Kidney (tissue), 14 donors: ENCODE data around the gene ANKRD31. TPM values are rescaled to one million over a fixed set of nuclear protein-coding genes. Genes with fewer than 3 reads are reported as not detected.
"Not testable (repeated sequence)": the region's sequence is repeated elsewhere in the genome, so short reads cannot be mapped to it uniquely, and the experiment has no call there.

Experiments
- DNase-seq, 5 donors: peaks; one replicate each; pipeline ENCODE4 v3.0.0-alpha.2; 2013 to 2020
- FAIRE-seq: peaks from 2 replicates; lab custom pipeline; 2012; peaks lifted over from hg19 to GRCh38; lab: Jason Lieb, UNC
- H3K27ac ChIP-seq, 2 donors: one replicate each; pipeline ENCODE4 v1.7.0; 2013; ENCODE audit warnings: low read depth in 2 of 2, low read length in 2 of 2, inconsistent platforms in 1 of 2
- H3K27me3 ChIP-seq: one replicate; pipeline ENCODE4 v1.7.1; 2013; ENCODE audit warnings: low read length, inconsistent platforms; ENCODE audit not compliant: control insufficient read depth, insufficient read depth
- H3K36me3 ChIP-seq, 3 donors: one replicate each; pipeline versions ENCODE4 v1.7.0 to v1.7.1; 2013; ENCODE audit warnings: low read length in 3 of 3, control low read depth in 1 of 3, inconsistent platforms in 1 of 3; ENCODE audit not compliant: insufficient read depth in 3 of 3, control insufficient read depth in 2 of 3
- H3K4me1 ChIP-seq, 3 donors: one replicate each; pipeline versions ENCODE4 v1.7.0 to v1.7.1; 2013; ENCODE audit warnings: low read length in 3 of 3, inconsistent platforms in 1 of 3, low read depth in 1 of 3; ENCODE audit not compliant: control insufficient read depth in 2 of 3, insufficient read depth in 2 of 3
- H3K4me3 ChIP-seq, 3 donors: one replicate each; pipeline versions ENCODE4 v1.7.0 to v1.8.1; 2013; ENCODE audit warnings: low read length in 3 of 3, control low read depth in 1 of 3, inconsistent platforms in 1 of 3
- H3K9ac ChIP-seq, 3 donors: one replicate each; pipeline versions ENCODE4 v1.7.0 to v1.7.1; 2013; ENCODE audit warnings: low read length in 3 of 3, control low read depth in 1 of 3, inconsistent platforms in 1 of 3
- H3K9me3 ChIP-seq, 3 donors: one replicate each; pipeline versions ENCODE4 v1.7.0 to v1.7.1; 2013; ENCODE audit warnings: low read length in 3 of 3, control low read depth in 1 of 3, inconsistent platforms in 1 of 3; ENCODE audit not compliant: control insufficient read depth in 2 of 3, insufficient read depth in 1 of 3
- intact Hi-C: fragments of 100-400 bp; cut with DNase I; formaldehyde crosslinking; loops from one replicate; pipeline ENCODE4 v1.11.1; 2022
- polyA plus RNA-seq: library from polyadenylated mRNA; stranded (reverse); fragments of 350-450 nt; fragmentation: Illumina TruSeq; extraction: RNeasy Lipid Tissue Mini Kit (QIAGEN cat#74804); gene quantifications from one replicate; pipeline ENCODE4 v1.2.3, GENCODE V29; 2014; ENCODE audit warnings: low read depth, low replicate concordance; ENCODE audit not compliant: insufficient read depth
- total RNA-seq: library from RNA; stranded (reverse); fragmentation: NEBNext Ultra II Directional; extraction: Animal tissue kit (Norgen Biotek cat#: 25700); gene quantifications from one replicate; pipeline ENCODE4 v1.2.1, GENCODE V29; 2021
- TF ChIP-seq, protein P1 (sequence below): IDR thresholded peaks from 3 replicates; pipeline ENCODE4 v1.5.1; 2012; ENCODE audit warnings: mild to moderate bottlenecking, moderate library complexity, borderline replicate concordance; ENCODE audit not compliant: insufficient read depth; ENCODE audit errors: extremely low read depth
- donor health status: control.
- donor health status: control.
- donor health status: control.
- donor health status: control.
- donor health status: control.
- donor health status: DM: yes; HTN: yes; CAD: no.
- donor health status: Normal renal cell carcinoma (clear cell type).

Gene ANKRD31
- total and polyA plus RNA-seq, 2 donors from 2014 or later, result 0.17 to 0.38 TPM

DNA sequence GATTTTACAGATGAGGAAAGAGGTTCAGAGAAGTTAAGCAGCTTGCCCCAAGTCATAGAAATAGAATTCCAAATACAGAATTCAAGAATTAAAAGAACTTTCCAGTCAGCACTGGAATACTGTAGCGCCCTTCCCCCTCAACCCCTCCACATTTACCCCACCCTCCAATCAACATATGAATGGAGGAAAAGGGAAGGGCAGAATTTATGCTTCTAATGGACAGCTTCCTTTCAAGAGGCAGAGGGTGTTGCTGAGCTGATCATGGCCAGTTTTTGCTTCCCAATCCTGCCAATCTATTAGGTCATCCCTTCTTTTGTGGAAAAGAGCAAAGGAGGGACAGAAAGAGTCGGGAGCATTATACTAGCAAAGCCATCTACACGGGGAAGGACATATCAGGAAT lies 39.1 kb upstream of the ANKRD31 start:
- no peak overlapping the region for H3K27ac ChIP-seq
- H3K9ac ChIP-seq, result no peak overlapping the region
- no peak for FAIRE-seq
- no peaks in the 10 kb centered on the region for H3K4me1 ChIP-seq
- DNase-seq, result no peak
- no peaks in the 10 kb centered on the region for H3K27me3 ChIP-seq
- H3K36me3 ChIP-seq, result no peaks in the 10 kb centered on the region
- intact Hi-C loops, result no loop called here
- no peak overlapping the region for H3K4me3 ChIP-seq
- H3K9me3 ChIP-seq, result no peaks in the 10 kb centered on the region
- TF ChIP-seq, protein P1, sequence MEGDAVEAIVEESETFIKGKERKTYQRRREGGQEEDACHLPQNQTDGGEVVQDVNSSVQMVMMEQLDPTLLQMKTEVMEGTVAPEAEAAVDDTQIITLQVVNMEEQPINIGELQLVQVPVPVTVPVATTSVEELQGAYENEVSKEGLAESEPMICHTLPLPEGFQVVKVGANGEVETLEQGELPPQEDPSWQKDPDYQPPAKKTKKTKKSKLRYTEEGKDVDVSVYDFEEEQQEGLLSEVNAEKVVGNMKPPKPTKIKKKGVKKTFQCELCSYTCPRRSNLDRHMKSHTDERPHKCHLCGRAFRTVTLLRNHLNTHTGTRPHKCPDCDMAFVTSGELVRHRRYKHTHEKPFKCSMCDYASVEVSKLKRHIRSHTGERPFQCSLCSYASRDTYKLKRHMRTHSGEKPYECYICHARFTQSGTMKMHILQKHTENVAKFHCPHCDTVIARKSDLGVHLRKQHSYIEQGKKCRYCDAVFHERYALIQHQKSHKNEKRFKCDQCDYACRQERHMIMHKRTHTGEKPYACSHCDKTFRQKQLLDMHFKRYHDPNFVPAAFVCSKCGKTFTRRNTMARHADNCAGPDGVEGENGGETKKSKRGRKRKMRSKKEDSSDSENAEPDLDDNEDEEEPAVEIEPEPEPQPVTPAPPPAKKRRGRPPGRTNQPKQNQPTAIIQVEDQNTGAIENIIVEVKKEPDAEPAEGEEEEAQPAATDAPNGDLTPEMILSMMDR, result no peak

DNA sequence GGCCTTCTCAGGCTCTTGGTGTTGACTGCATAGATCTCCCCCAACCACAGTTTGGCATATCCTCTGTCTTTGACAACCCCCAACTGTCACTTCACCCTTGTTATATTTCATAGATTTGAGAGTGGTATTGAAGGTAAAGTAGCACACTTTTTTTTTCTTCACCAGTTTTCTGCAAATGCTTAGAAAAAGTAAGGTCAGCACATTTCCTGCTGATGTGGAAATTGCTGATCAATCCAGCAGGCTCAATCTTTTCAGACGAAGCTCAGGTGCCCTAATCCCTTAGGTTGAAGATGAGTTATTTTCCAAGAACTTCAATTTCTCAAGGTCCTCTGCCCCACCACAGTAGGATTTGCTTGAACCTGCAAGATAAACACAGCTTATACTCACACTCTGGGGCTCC lies 38.5 kb upstream of the ANKRD31 start:
- FAIRE-seq (no peak), DNase-seq (no peak)
- Histone ChIP-seq H3K4me1 (no peaks in the 10 kb centered on the region), H3K9ac (no peak overlapping the region), H3K4me3 (no peak overlapping the region), H3K36me3 (no peaks in the 10 kb centered on the region), H3K27me3 (no peaks in the 10 kb centered on the region), H3K27ac (no peak overlapping the region), H3K9me3 (no peaks in the 10 kb centered on the region)
- TF ChIP-seq, protein P1, result no peak
- intact Hi-C loops, result no loop called here

DNA sequence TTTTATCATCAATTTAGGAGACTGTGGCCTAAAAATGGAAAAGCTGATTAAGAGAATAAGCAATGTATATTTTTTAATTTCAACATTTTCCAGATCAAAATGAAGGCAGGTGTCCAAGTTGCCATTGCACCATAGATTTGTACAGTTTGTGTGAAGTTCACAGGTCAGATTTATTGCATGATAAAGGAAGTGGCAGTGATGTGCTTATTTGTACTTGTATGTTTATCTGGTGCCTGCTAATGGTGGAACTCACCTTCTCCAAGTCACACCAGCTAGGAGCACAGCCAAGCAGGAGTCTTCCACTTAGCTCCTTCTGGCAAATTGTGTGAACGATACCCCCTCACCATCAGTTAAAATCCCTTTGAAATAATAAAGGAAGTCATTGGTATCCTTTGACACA lies 37.8 kb upstream of the ANKRD31 start:
- H3K27me3 ChIP-seq, result no peaks in the 10 kb centered on the region
- TF ChIP-seq, protein P1, result no peak
- intact Hi-C loops, result no loop called here
- DNase-seq, result no peak
- no peak for FAIRE-seq
- no peak overlapping the region for H3K4me3 ChIP-seq
- no peak overlapping the region for H3K27ac ChIP-seq
- H3K9ac ChIP-seq, result no peak overlapping the region
- H3K9me3 ChIP-seq, result no peaks in the 10 kb centered on the region
- no peaks in the 10 kb centered on the region for H3K4me1 ChIP-seq
- no peaks in the 10 kb centered on the region for H3K36me3 ChIP-seq

DNA sequence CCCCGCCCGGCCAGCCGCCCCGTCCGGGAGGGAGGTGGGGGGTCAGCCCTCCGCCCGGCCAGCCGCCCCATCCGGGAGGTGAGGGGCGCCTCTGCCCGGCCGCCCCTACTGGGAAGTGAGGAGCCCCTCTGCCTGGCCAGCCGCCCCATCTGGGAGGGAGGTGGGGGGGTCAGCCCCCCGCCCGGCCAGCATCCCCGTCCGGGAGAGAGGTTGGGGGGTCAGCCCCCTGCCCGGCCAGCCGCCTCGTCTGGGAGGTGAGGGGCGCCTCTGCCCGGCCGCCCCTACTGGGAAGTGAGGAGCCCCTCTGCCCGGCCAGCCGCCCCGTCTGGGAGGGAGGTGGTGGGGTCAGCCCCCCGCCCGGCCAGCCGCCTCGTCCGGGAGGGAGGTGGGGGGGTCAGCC lies 33.9 kb upstream of the ANKRD31 start:
- DNase-seq, H3K36me3 ChIP-seq, H3K9ac ChIP-seq, H3K4me1 ChIP-seq, FAIRE-seq, intact Hi-C loops, H3K27ac ChIP-seq, H3K4me3 ChIP-seq, H3K27me3 ChIP-seq, H3K9me3 ChIP-seq: not testable (repeated sequence)
